LNCAP (cell line): ENCODE data around the gene LSP1.

Source experiments
- TF ChIP-seq, protein P1 (sequence below): fragments of 450-650 bp; IDR thresholded peaks from 2 replicates; pipeline ENCODE4 v1.5.1; 2017; ENCODE audit warnings: mild to moderate bottlenecking

Gene LSP1

GRCh38 chr11:1852271-1852876 lies 510 bp upstream of the LSP1 start:
- TF ChIP-seq, protein P1, sequence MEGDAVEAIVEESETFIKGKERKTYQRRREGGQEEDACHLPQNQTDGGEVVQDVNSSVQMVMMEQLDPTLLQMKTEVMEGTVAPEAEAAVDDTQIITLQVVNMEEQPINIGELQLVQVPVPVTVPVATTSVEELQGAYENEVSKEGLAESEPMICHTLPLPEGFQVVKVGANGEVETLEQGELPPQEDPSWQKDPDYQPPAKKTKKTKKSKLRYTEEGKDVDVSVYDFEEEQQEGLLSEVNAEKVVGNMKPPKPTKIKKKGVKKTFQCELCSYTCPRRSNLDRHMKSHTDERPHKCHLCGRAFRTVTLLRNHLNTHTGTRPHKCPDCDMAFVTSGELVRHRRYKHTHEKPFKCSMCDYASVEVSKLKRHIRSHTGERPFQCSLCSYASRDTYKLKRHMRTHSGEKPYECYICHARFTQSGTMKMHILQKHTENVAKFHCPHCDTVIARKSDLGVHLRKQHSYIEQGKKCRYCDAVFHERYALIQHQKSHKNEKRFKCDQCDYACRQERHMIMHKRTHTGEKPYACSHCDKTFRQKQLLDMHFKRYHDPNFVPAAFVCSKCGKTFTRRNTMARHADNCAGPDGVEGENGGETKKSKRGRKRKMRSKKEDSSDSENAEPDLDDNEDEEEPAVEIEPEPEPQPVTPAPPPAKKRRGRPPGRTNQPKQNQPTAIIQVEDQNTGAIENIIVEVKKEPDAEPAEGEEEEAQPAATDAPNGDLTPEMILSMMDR: no peak

DNA sequence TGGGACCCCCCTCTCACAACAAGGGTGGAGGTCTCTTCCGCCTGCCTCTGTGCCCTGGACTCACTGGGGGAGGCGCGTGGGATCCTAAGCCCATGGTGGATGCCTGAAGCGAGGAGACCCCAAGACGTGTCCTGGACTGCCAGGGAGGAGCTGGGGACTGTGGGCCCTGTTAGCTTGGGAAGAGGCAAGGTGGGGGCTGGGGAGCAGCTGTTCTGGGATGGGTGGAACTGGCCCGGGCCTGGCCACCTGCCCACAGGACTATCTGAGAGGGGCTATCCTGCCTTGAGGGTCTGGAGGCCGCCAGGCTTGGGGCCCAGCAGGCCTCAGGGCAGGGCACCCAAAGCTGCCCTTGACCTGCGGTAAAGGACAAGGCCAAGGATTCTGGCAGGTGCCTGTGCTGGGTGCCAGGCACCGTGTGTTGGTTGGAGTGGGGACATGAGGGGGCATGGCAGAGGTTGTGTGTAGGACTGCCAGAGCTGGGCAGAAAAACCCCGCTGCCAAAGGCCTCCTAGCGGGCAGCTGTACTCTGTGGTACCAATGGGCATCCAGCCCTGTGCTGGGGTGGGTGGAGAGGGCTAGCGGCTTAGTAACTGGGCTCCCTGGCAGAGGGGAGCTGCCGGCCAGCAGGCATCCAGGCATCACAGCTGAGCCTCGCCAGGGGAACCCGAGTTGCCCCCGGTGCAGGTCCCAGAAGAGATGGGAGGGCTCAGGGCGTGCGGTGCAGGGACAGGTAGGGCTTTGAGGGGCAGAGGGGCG lies 670 bp downstream of the LSP1 start:
- TF ChIP-seq, protein P1: no peak

GRCh38 chr11:1854132-1854948 lies 1.5 kb downstream of the LSP1 start:
- TF ChIP-seq, protein P1: no peak

DNA sequence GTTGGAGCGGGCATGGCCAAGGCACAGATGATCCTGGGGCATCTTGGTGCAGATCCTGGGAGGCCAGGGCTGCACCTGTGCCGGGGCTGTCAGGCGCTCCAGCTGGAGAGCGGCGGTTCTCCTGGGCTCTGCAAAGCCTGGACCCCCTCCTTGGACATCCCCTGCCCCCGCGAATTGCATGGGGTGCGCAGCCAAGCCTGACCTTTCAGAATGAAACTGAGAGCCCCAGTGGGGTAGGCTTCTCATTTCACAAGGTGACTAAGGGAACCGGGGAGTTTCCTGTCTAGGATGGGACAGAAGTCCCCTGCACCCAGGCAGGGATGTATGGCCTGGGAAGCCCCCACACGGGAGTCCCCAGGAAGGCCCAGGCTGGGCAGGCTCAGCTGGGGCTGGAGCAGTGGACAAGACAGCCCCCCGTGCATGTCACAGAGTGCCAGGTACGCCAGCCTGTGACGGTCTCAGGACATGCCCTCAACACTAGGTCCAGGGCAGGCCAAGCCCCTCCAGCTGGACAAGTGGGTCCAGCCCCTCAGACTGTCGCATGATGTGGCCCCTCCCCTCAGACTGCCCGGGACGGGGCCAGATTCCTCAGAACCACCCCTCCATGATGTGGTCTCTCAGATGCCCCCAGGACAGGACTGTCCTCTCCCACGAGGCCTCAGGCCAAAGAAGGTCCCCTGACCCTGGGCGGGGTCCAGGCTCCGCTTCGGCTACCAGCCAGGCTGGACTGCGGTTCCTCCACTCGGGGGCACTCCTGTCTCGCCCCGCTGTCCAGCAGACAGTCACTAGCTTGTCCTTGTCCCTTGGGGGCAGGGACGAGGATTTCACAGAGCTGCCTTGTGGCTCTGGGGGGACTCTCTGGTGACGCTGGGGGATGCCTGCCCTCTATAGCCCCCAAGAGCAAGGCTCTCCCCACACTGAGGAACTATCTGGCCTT lies 2.3 kb downstream of the LSP1 start:
- TF ChIP-seq, protein P1: no peak

- TF ChIP-seq, protein P1: no peak
Observed at GRCh38 chr11:1855886-1856265, 3.0 kb downstream of the LSP1 start.

- TF ChIP-seq, protein P1: no peak
Observed at GRCh38 chr11:1856306-1857005, 3.6 kb downstream of the LSP1 start.
